Posterior cingulate gyrus (tissue), 11 donors: Measurements from ENCODE around the gene ANKRD66.
"Not testable (repeated sequence)": the region's sequence is repeated elsewhere in the genome, so short reads cannot be mapped to it uniquely, and the experiment has no call there.

Source experiments
- DNase-seq, 10 donors: peaks; one replicate each; pipeline versions ENCODE4 v3.0.0 to v3.0.0-alpha.2; 2020 to 2021; ENCODE audit warnings: mixed read lengths in 3 of 10
- intact Hi-C: fragments of 100-400 bp; cut with DNase I; formaldehyde crosslinking; loops from one replicate; pipeline ENCODE4 v1.15.1; 2023

ANKRD66 gene

GRCh38 chr6:46746696-46747095 is at the start of gene ANKRD66:
Gene ANKRD66 (plus strand): TSS chr6:46746933. CDS start chr6:46751949, 5,016 bp downstream.
- intact Hi-C loops, result no loop called here
- no peak for DNase-seq

GRCh38 chr6:46699970-46700369 is 46.8 kb upstream of the ANKRD66 start:
- DNase-seq, result no peak
- intact Hi-C loops, result loop anchor here (10.0 kb wide), 2 partner anchors 85 to 145 kb away; no protein-coding TSS in a partner anchor

GRCh38 chr6:46704562-46704961 is 42.2 kb upstream of the ANKRD66 start:
- peak in 1 of 10 donors; percentile 10 for DNase-seq
- intact Hi-C loops, result loop anchor here (10.0 kb wide), 2 partner anchors 80 to 140 kb away; no protein-coding TSS in a partner anchor

GRCh38 chr6:46706464-46706863 is 40.3 kb upstream of the ANKRD66 start:
- intact Hi-C loops, result loop anchor here (10.0 kb wide), 2 partner anchors 78 to 138 kb away; no protein-coding TSS in a partner anchor
- DNase-seq, result no peak

- DNase-seq, result no peak
- intact Hi-C loops, result no loop called here
These were observed 35.2 kb upstream of the ANKRD66 start for GRCh38 chr6:46711491-46711890.

GRCh38 chr6:46715141-46715540 is 31.6 kb upstream of the ANKRD66 start:
- intact Hi-C loops, result no loop called here
- DNase-seq, result no peak

- intact Hi-C loops, result no loop called here
- no peak for DNase-seq
These were observed 27.6 kb upstream of the ANKRD66 start for GRCh38 chr6:46719099-46719498.

GRCh38 chr6:46720401-46720800 is 26.3 kb upstream of the ANKRD66 start:
- no peak for DNase-seq
- intact Hi-C loops, result no loop called here

DNA sequence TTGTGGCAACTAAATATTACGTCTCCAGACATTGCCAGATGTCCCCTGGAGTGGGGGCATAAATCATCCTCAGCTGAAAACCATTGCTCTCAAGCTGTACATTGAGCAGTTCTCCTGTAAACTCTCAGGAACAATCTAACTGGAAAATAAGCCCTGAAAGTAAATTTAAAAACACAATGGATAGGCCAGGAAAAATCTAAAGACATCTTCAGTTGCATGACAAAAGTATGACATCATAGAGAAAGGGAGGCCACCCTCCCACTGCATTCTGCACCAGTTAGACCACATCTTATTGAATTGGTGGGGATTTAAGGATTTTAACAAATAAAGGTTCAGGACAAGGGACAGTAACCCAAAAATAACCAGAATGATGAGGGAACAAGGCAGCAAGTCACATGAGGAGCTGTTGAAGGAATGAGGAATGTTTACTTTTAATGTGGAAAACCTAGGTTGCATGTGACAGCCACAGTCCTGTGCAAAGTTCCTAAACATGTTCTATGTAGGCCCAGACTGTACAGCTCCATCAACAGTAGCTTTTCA is 16.9 kb upstream of the ANKRD66 start:
- no peak for DNase-seq
- intact Hi-C loops, result no loop called here

DNA sequence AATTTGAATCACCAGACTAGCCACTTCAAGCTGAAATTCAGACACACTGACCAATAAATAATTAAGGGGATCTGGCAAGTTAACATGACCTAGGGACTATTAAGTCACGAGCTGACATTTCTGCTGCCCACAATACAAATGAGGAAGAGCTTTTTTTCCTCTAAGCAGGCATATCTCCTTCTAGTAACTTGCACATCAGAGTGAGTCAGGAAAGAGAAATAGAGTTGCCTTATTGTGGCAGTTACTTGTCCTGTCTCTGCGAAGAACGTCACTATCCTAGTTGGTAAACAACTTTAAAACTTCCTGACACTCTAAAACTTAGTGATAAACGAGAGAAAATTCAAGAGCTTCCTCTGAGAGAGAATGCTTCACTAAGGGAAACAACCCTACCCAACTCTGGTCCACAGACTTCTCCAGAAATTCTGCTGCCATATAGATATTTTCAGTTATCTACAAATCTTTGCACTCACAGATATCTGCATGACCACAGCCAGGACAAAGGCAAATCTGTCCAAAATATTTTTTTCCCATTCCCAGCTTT is 15.7 kb upstream of the ANKRD66 start:
- DNase-seq, result no peak
- intact Hi-C loops, result no loop called here

DNA sequence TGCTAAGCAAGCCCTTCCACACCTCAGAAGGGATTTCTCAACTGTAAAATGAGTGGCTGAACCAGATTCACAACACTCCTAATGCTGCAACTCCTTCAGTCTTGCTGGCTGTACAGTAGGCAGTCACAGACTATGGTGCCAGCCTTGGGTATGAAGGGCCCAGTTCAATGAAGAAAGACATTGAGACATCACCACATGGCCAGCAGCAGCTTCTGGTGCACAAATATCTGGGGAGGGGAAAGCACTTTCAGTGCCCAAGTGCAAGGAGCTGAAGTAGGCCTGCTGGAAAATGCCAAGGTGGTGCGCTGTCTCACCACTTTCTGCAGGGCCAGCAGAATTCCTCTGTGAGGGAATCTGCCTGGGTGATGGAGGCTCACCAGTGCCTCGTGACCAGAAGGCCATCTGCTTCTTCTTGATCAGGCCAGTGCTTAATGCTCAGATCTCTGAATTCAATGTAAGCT is 13.4 kb upstream of the ANKRD66 start:
- peak in 6 of 10 donors; percentile 3 to 84 (median 40) for DNase-seq
- intact Hi-C loops, result no loop called here

GRCh38 chr6:46734867-46735719 is 11.6 kb upstream of the ANKRD66 start, which contains the start of gene PLA2G7:
Gene PLA2G7 (minus strand): TSS chr6:46735375. CDS start chr6:46722891, 12,484 bp downstream.
- intact Hi-C loops, result no loop called here
- DNase-seq, result peak in 8 of 10 donors; percentile 20 to 90 (median 34)

GRCh38 chr6:46735720-46736031 is 11.1 kb upstream of the ANKRD66 start:
- DNase-seq, result peak in 1 of 10 donors; percentile 9
- intact Hi-C loops, result no loop called here

- intact Hi-C loops, result no loop called here
- DNase-seq, result no peak
These were observed 9.8 kb upstream of the ANKRD66 start for GRCh38 chr6:46736906-46737305.

GRCh38 chr6:46741482-46741881 is 5.3 kb upstream of the ANKRD66 start:
- intact Hi-C loops, result no loop called here
- no peak for DNase-seq

DNA sequence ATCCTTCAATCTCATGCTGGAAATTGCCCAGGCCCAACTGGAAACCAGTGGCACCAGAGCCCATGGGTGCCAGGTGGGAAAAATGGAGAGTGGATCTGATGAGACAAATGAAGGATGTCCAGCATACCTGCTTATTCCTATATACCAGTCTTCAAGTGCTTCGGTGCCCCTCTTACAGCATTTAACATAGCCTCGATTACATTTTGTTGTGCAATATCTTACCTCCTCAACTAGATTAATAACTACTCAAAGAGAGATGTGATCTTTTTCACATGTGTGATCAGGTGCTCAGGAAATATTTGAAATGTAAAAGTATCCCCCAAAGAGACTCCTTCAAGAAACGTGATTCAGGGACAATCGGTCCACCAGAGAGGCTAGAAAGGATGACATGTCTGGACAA is 4.8 kb upstream of the ANKRD66 start:
- intact Hi-C loops, result no loop called here

GRCh38 chr6:46743425-46744158 is 3.1 kb upstream of the ANKRD66 start:
- no peak for DNase-seq
- intact Hi-C loops, result no loop called here

More for the DNA sequence above, 4.8 kb upstream of the ANKRD66 start:
- no peak for DNase-seq

DNA sequence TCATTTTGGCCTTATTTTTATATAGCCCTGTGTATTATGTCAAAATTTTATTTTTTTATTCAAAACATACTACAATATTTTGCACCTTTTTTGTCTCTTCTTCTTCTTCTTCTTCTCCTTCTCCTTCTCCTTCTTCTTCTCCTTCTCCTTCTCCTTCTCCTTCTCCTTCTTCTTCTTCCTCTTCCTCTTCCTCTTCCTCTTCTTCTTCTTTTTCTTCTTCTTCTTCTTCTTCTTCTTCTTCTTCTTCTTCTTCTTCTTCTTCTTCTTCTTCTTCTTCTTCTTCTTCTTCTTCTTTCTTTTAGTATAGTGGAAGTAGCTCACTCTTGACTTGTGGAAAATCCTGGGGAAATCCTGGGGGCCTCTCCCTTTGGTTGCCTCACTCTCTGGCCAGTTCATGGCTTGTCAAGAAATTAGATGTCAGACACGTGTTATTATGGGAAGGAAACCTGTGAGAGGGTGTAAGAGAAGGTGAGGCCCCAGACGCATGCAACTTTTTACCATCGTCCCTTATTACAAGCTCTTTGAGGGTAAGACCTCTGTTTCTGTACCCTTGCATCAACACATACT is 2.5 kb upstream of the ANKRD66 start:
- DNase-seq, intact Hi-C loops: not testable (repeated sequence)

DNA sequence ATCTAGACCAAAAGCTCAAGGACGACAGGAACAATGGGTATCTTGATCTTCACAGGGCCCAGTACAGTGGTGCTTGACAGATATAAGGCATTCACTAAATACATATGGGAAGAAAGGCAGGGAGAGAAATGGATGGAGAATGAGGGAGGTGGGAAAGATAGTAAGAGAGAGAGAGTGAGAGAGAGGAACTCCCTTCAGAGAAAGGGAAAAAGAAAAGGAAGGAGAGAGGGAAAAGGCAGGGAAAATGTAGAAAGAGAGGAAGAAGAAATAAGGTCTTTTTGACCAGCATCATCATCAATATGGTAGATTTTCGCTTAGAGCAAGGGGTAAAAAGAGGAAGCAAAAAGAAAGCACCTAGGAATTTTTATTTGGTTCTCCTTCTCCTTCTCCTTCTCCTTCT is 760 bp upstream of the ANKRD66 start:
- DNase-seq, result no peak
- intact Hi-C loops, result no loop called here

GRCh38 chr6:46748940-46749503 is 2.3 kb downstream of the ANKRD66 start:
- intact Hi-C loops, result no loop called here

More at GRCh38 chr6:46748940-46749503, 2.3 kb downstream of the ANKRD66 start:
- DNase-seq, result peak in 1 of 10 donors; percentile 62
